ENCODE data around the gene F12. TPM values are rescaled to one million over a fixed set of nuclear protein-coding genes. Genes with fewer than 3 reads are reported as not detected.

F12 gene
- total and polyA plus RNA-seq, 2 of the 8 experiments (the other 6 are each of a cell fraction or from before 2014, with no cell fraction given), result 6.5 to 7.8 TPM

DNA sequence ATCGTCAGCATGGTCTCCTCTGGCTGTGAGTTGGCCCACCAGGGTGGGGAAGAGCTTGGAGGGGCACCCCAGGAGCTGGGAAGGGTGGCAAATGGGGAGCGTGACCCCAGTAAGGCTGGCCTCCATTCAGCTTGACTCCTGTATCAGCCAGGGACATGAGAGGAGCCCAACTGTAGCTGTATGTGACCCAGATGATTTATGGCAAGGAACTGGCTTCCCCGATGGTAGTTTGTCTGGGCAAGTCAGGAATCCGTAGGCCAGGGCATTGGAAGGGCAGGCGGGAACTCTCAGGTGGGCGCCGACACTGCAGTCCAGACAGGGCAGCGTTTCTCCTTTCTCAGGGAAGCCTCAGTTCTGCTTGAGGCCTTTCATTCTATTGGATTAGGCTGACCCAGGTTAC is 22.8 kb downstream of the F12 start:
- no peak overlapping the region for H3K23ac ChIP-seq (ENCODE audit: insufficient read length)
- POLR2A ChIA-PET (ENCODE audit: partially characterized antibody), result interaction anchor here (1.0 to 6.0 kb wide), 3 partner anchors 15 to 69 kb away, joined by 3 to 49 read pairs (median 4); partner anchors contain the start of gene PRR7
- DNase-seq (ENCODE audit: low read depth in 1 of 2, low spot score in 2 of 2) (no peak), FAIRE-seq (no peak)
- H2BK120ac ChIP-seq (replicated peaks; ENCODE audit: low read depth, low read length), result no peak overlapping the region
- no peaks in the 10 kb centered on the region for H3K79me1 ChIP-seq (ENCODE audit: low read depth, low read length)
- H3K36me3 ChIP-seq (ENCODE audit: control insufficient read depth in 2 of 4, insufficient read depth in 4 of 4, low read length in 3 of 4), result no peaks in the 10 kb centered on the region
- no peak overlapping the region for H4K8ac ChIP-seq (ENCODE audit: extremely low read depth, insufficient read depth, low read length)
- no peak overlapping the region for H2AFZ ChIP-seq (ENCODE audit: low read length)
- H3K14ac ChIP-seq (ENCODE audit: insufficient read length), result no peak overlapping the region
- H4K91ac ChIP-seq (replicated peaks; ENCODE audit: insufficient read length, low read length), result no peak overlapping the region
- H2BK20ac ChIP-seq (ENCODE audit: low read length), result no peak overlapping the region
- H2BK5ac ChIP-seq (ENCODE audit: low read depth, low read length), result no peak overlapping the region
- no peak overlapping the region for H3K4me2 ChIP-seq (ENCODE audit: insufficient read depth in 1 of 2, low read depth in 2 of 2, low read length in 2 of 2)
- no peak overlapping the region for H3K27ac ChIP-seq (ENCODE audit: low read depth, low read length)
- CTCF ChIA-PET (ENCODE audit: partially characterized antibody), result interaction anchor here (0.6 to 18.7 kb wide), 10 partner anchors 9 to 643 kb away, joined by 3 to 430 read pairs (median 4); partner anchors contain the start of genes GRK6, MXD3 and PRR7
- H3K56ac ChIP-seq (replicated peaks; ENCODE audit: insufficient read length, low read depth, low read length), result no peak overlapping the region
- H3K18ac ChIP-seq (ENCODE audit: extremely low read depth, low read length), result no peak overlapping the region
- no peak overlapping the region for H3K4me3 ChIP-seq (ENCODE audit: extremely low read depth in 1 of 4, insufficient read depth in 2 of 4, low read depth in 3 of 4, low read length in 4 of 4)
- H2AK5ac ChIP-seq (ENCODE audit: low read depth, low read length), result no peak overlapping the region
- H3K4ac ChIP-seq (replicated peaks; ENCODE audit: insufficient read length, low read depth, low read length), result no peak overlapping the region
- peaks cover 0 to 7% (median 3%) of the 10 kb centered on the region in 4 experiments; a peak in 5 of 7 replicates for H3K4me1 ChIP-seq (replicated peaks in 1 of 4; ENCODE audit: control insufficient read depth in 3 of 4, insufficient read depth in 4 of 4, low read length in 3 of 4)
- no peak overlapping the region for H3K9ac ChIP-seq (replicated peaks in 1 of 4; ENCODE audit: extremely low read depth in 1 of 4, low read depth in 3 of 4, low read length in 3 of 4)
- H4K5ac ChIP-seq (ENCODE audit: insufficient read length, low read depth, low read length), result no peak overlapping the region
- no peaks in the 10 kb centered on the region for H3K9me3 ChIP-seq (ENCODE audit: insufficient read depth in 2 of 2, low read depth in 1 of 2, low read length in 1 of 2)
- peaks cover 0 to 19% (median 10%) of the 10 kb centered on the region in 4 experiments; a peak in 6 of 7 replicates for H3K27me3 ChIP-seq (replicated peaks in 1 of 4; ENCODE audit: control insufficient read depth in 3 of 4, extremely low read depth in 1 of 4, insufficient read depth in 3 of 4, low read length in 3 of 4)
- 95% methylated on average over 8 of the region's 8 CpGs; no CpG with 5 or more reads in 1 of the 2 experiments for WGBS, 2 experiments (ENCODE audit: extremely low coverage in 1 of 2, insufficient coverage in 1 of 2, insufficient read length in 1 of 2, insufficient replicate concordance in 2 of 2, low coverage in 1 of 2, low lambda C conversion rate in 2 of 2, missing lambda C conversion rate in 1 of 2)
- no peak overlapping the region for H2BK15ac ChIP-seq (ENCODE audit: low read length)
- no peaks in the 10 kb centered on the region for H4K20me1 ChIP-seq (replicated peaks in 1 of 2; ENCODE audit: control insufficient read depth in 1 of 2, insufficient read depth in 2 of 2, low read length in 2 of 2)
- no peaks in the 10 kb centered on the region for H3K23me2 ChIP-seq (ENCODE audit: low read depth, low read length)
- no peak overlapping the region for H2BK12ac ChIP-seq (ENCODE audit: low read depth, low read length)
- H3K79me2 ChIP-seq (ENCODE audit: control insufficient read depth in 1 of 2, insufficient read depth in 2 of 2, low read length in 2 of 2), result no peaks in the 10 kb centered on the region
- no peak for TF ChIP-seq YY1 (IDR thresholded peaks at IDR 0.05; ENCODE audit: low read depth, low read length)
- no peak for TF ChIP-seq RBBP5 (IDR thresholded peaks at IDR 0.05; ENCODE audit: borderline replicate concordance, low read depth, low read length)
- no peak for TF ChIP-seq CREB1 (IDR thresholded peaks at IDR 0.05)
- no peak for TF ChIP-seq HDAC6 (IDR thresholded peaks at IDR 0.05; ENCODE audit: low read depth, low read length)
- TF ChIP-seq, protein P1, sequence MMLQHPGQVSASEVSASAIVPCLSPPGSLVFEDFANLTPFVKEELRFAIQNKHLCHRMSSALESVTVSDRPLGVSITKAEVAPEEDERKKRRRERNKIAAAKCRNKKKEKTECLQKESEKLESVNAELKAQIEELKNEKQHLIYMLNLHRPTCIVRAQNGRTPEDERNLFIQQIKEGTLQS (IDR thresholded peaks at IDR 0.05; ENCODE audit: insufficient read depth, low read depth, low read length), result no peak
- TF ChIP-seq GTF2F1 (IDR thresholded peaks at IDR 0.05; ENCODE audit: borderline replicate concordance, low read depth, low read length), result no peak
- TF ChIP-seq, protein P2, sequence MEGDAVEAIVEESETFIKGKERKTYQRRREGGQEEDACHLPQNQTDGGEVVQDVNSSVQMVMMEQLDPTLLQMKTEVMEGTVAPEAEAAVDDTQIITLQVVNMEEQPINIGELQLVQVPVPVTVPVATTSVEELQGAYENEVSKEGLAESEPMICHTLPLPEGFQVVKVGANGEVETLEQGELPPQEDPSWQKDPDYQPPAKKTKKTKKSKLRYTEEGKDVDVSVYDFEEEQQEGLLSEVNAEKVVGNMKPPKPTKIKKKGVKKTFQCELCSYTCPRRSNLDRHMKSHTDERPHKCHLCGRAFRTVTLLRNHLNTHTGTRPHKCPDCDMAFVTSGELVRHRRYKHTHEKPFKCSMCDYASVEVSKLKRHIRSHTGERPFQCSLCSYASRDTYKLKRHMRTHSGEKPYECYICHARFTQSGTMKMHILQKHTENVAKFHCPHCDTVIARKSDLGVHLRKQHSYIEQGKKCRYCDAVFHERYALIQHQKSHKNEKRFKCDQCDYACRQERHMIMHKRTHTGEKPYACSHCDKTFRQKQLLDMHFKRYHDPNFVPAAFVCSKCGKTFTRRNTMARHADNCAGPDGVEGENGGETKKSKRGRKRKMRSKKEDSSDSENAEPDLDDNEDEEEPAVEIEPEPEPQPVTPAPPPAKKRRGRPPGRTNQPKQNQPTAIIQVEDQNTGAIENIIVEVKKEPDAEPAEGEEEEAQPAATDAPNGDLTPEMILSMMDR (IDR thresholded peaks at IDR 0.05; ENCODE audit: control extremely low read depth in 1 of 3, insufficient read depth in 1 of 3, low read depth in 1 of 3, low read length in 3 of 3), result no peak
- TF ChIP-seq, protein P3, sequence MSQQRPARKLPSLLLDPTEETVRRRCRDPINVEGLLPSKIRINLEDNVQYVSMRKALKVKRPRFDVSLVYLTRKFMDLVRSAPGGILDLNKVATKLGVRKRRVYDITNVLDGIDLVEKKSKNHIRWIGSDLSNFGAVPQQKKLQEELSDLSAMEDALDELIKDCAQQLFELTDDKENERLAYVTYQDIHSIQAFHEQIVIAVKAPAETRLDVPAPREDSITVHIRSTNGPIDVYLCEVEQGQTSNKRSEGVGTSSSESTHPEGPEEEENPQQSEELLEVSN (IDR thresholded peaks at IDR 0.05), result no peak
- TF ChIP-seq SP2 (IDR thresholded peaks at IDR 0.05; ENCODE audit: low read length), result no peak
- no peak for TF ChIP-seq KDM1A (IDR thresholded peaks at IDR 0.05; ENCODE audit: borderline replicate concordance, low read length)
